Neural progenitor cell (in vitro differentiated cells): ENCODE results near the gene TLR9. TPM values are rescaled to one million over a fixed set of nuclear protein-coding genes. Genes with fewer than 3 reads are reported as not detected.
A peak's percentile ranks its signal among the peaks of the same experiment; 100 is the strongest.

Experiments used
- DNase-seq: peaks from one replicate; pipeline ENCODE4 v3.0.0-alpha.2; 2016; ENCODE audit warnings: low spot score
- H2AFZ ChIP-seq: fragments of 200-600 bp; sonication (generic); replicated peaks from 2 replicates; pipeline ENCODE4 v1.6.1; 2016; ENCODE audit warnings: antibody characterized with exemption
- H3F3A ChIP-seq: fragments of 200-600 bp; sonication (generic); 2 replicates; pipeline ENCODE4 v1.6.1; 2016; ENCODE audit warnings: antibody characterized with exemption, low read depth
- H3K27ac ChIP-seq: fragments of 200-600 bp; sonication (generic); 2 replicates; pipeline ENCODE4 v1.5.1; 2016; ENCODE audit warnings: mild to moderate bottlenecking
- H3K27me3 ChIP-seq: fragments of 200-600 bp; sonication (generic); 2 replicates; pipeline ENCODE4 v1.6.1; 2016; ENCODE audit warnings: mild to moderate bottlenecking, moderate library complexity
- H3K36me3 ChIP-seq: fragments of 200-600 bp; sonication (generic); 2 replicates; pipeline ENCODE4 v1.5.1; 2016
- H3K4me1 ChIP-seq: fragments of 200-600 bp; sonication (generic); 2 replicates; pipeline ENCODE4 v1.6.1; 2016; ENCODE audit warnings: mixed run types
- H3K4me2 ChIP-seq: fragments of 200-600 bp; sonication (generic); 2 replicates; pipeline ENCODE4 v1.6.1; 2016
- H3K4me3 ChIP-seq: fragments of 200-600 bp; sonication (generic); 2 replicates; pipeline ENCODE4 v1.5.1; 2016
- H3K79me2 ChIP-seq: fragments of 200-600 bp; sonication (generic); 2 replicates; pipeline ENCODE4 v1.6.1; 2016; ENCODE audit warnings: low read depth
- H3K9ac ChIP-seq: fragments of 200-600 bp; sonication (generic); 2 replicates; pipeline ENCODE4 v1.6.1; 2016
- H3K9me3 ChIP-seq: fragments of 200-600 bp; sonication (generic); 2 replicates; pipeline ENCODE4 v1.5.1; 2016; ENCODE audit warnings: low read depth
- H4K20me1 ChIP-seq: fragments of 200-600 bp; sonication (generic); 2 replicates; pipeline ENCODE4 v1.6.1; 2016; ENCODE audit warnings: low read depth
- H3K27ac Mint-ChIP-seq: 3 replicates; pipeline ENCODE4 v1.8.0; 2021; ENCODE audit warnings: mixed read lengths
- H3K27me3 Mint-ChIP-seq: 2 replicates; pipeline ENCODE4 v1.8.0; 2022; ENCODE audit warnings: low read depth, mild to moderate bottlenecking, inconsistent platforms, moderate library complexity, mixed read lengths; ENCODE audit not compliant: insufficient read depth
- H3K36me3 Mint-ChIP-seq: 3 replicates; pipeline ENCODE4 v1.8.0; 2021; ENCODE audit warnings: mixed read lengths
- H3K4me1 Mint-ChIP-seq: 3 replicates; pipeline ENCODE4 v1.8.0; 2021; ENCODE audit warnings: mixed read lengths
- H3K4me3 Mint-ChIP-seq: 3 replicates; pipeline ENCODE4 v1.8.0; 2021; ENCODE audit warnings: mild to moderate bottlenecking, moderate library complexity, mixed read lengths
- H3K9me3 Mint-ChIP-seq: 3 replicates; pipeline ENCODE4 v1.8.0; 2020; ENCODE audit warnings: mixed read lengths
- EZH2 ChIP-seq: fragments of 200-600 bp; sonication (generic); IDR thresholded peaks from 2 replicates; pipeline ENCODE4 v1.6.1; 2017; ENCODE audit warnings: antibody characterized with exemption, mild to moderate bottlenecking, moderate library complexity
- EZH2phosphoT487 ChIP-seq: fragments of 200-600 bp; sonication (generic); IDR thresholded peaks from 2 replicates; pipeline ENCODE4 v1.6.1; 2017; ENCODE audit warnings: antibody characterized with exemption
- microRNA counts: library from miRNA; unstranded; fragments of <30 nt; microRNA quantifications from one replicate; lab custom pipeline; 2016
- microRNA-seq: library from miRNA; unstranded; fragments of <30 nt; microRNA quantifications from one replicate; pipeline ENCODE4, GENCODE V29; 2016
- small RNA-seq: library from RNA; depleted of rRNA; stranded (forward); fragments of <200 nt; gene quantifications from one replicate; pipeline ENCODE3, GENCODE V24; 2015
- total RNA-seq: library from RNA; depleted of rRNA; stranded (reverse); fragments of >200 nt; gene quantifications from 2 replicates; pipeline ENCODE4 v1.2.3, GENCODE V29; 2015; ENCODE audit warnings: low replicate concordance
- TF ChIP-seq, protein P1 (sequence below): fragments of 200-600 bp; sonication (generic); IDR thresholded peaks from 2 replicates; pipeline ENCODE4 v1.5.1; 2017; ENCODE audit warnings: antibody characterized with exemption, mild to moderate bottlenecking

Gene TLR9
- total RNA-seq, 1 donor from 2014 or later: not detected

GRCh38 chr3:52173101-52173500 lies 52.3 kb downstream of the TLR9 start:
- Histone ChIP-seq H3K27me3 (no peaks in the 10 kb centered on the region), H3F3A (no peaks in the 10 kb centered on the region), H3K36me3 (no peaks in the 10 kb centered on the region), H3K4me3 (no peak overlapping the region), H3K27ac (no peak overlapping the region), H4K20me1 (no peaks in the 10 kb centered on the region), H3K4me1 (no peaks in the 10 kb centered on the region), H3K4me2 (no peak overlapping the region), H2AFZ (no peak overlapping the region), H3K9me3 (no peaks in the 10 kb centered on the region), H3K9ac (no peak overlapping the region), H3K79me2 (no peaks in the 10 kb centered on the region)
- TF ChIP-seq EZH2phosphoT487 (no peak), EZH2 (no peak)
- TF ChIP-seq, protein P1, sequence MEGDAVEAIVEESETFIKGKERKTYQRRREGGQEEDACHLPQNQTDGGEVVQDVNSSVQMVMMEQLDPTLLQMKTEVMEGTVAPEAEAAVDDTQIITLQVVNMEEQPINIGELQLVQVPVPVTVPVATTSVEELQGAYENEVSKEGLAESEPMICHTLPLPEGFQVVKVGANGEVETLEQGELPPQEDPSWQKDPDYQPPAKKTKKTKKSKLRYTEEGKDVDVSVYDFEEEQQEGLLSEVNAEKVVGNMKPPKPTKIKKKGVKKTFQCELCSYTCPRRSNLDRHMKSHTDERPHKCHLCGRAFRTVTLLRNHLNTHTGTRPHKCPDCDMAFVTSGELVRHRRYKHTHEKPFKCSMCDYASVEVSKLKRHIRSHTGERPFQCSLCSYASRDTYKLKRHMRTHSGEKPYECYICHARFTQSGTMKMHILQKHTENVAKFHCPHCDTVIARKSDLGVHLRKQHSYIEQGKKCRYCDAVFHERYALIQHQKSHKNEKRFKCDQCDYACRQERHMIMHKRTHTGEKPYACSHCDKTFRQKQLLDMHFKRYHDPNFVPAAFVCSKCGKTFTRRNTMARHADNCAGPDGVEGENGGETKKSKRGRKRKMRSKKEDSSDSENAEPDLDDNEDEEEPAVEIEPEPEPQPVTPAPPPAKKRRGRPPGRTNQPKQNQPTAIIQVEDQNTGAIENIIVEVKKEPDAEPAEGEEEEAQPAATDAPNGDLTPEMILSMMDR: no peak
- H3K4me3 Mint-ChIP-seq: no peak overlapping the region
- peaks cover 16% of the 10 kb centered on the region for H3K4me1 Mint-ChIP-seq
- peaks cover 4% of the 10 kb centered on the region for H3K27me3 Mint-ChIP-seq
- no peaks in the 10 kb centered on the region for H3K9me3 Mint-ChIP-seq
- no peak overlapping the region for H3K27ac Mint-ChIP-seq
- no peaks in the 10 kb centered on the region for H3K36me3 Mint-ChIP-seq
- DNase-seq: no peak

GRCh38 chr3:52172262-52172757 lies 53.1 kb downstream of the TLR9 start:
- Mint-ChIP-seq H3K9me3 (no peaks in the 10 kb centered on the region), H3K4me1 (peaks cover 12% of the 10 kb centered on the region), H3K27ac (no peak overlapping the region), H3K27me3 (peaks cover 4% of the 10 kb centered on the region), H3K4me3 (no peak overlapping the region), H3K36me3 (no peaks in the 10 kb centered on the region)
- Histone ChIP-seq H3K79me2 (no peaks in the 10 kb centered on the region), H3K36me3 (no peaks in the 10 kb centered on the region), H2AFZ (no peak overlapping the region), H3K9me3 (no peaks in the 10 kb centered on the region), H3K4me3 (no peak overlapping the region), H3K9ac (no peak overlapping the region), H3K4me2 (no peak overlapping the region), H4K20me1 (no peaks in the 10 kb centered on the region), H3K27me3 (no peaks in the 10 kb centered on the region), H3F3A (no peaks in the 10 kb centered on the region), H3K4me1 (no peaks in the 10 kb centered on the region), H3K27ac (no peak overlapping the region)
- no peak for DNase-seq
- TF ChIP-seq EZH2phosphoT487 (no peak), EZH2 (no peak)
- TF ChIP-seq, protein P1: no peak

- Mint-ChIP-seq H3K9me3 (no peaks in the 10 kb centered on the region), H3K27ac (no peak overlapping the region)
- no peak overlapping the region for H3K27ac ChIP-seq
Measured at GRCh38 chr3:52171514-52172261, 53.8 kb downstream of the TLR9 start.

More at GRCh38 chr3:52171514-52172261, 53.8 kb downstream of the TLR9 start:
- H3K9ac ChIP-seq: no peak overlapping the region
- H3K36me3 Mint-ChIP-seq: no peaks in the 10 kb centered on the region
- no peaks in the 10 kb centered on the region for H3K9me3 ChIP-seq
- peaks cover 4% of the 10 kb centered on the region for H3K27me3 Mint-ChIP-seq
- DNase-seq: no peak
- no peak overlapping the region for H3K4me2 ChIP-seq
- H3K27me3 ChIP-seq: no peaks in the 10 kb centered on the region
- no peaks in the 10 kb centered on the region for H3K4me1 ChIP-seq
- no peak overlapping the region for H3K4me3 ChIP-seq
- H3K36me3 ChIP-seq: no peaks in the 10 kb centered on the region
- H3K79me2 ChIP-seq: no peaks in the 10 kb centered on the region
- H3K4me1 Mint-ChIP-seq: peaks cover 10% of the 10 kb centered on the region
- H4K20me1 ChIP-seq: no peaks in the 10 kb centered on the region
- no peak overlapping the region for H2AFZ ChIP-seq
- H3K4me3 Mint-ChIP-seq: no peak overlapping the region
- no peaks in the 10 kb centered on the region for H3F3A ChIP-seq
- no peak for TF ChIP-seq EZH2phosphoT487
- TF ChIP-seq EZH2: no peak
- TF ChIP-seq, protein P1: no peak

MicroRNAs within 50 kb of the gene (microRNA counts, 767-probe panel; counts per million panel counts)
- 460 counts per million, percentile 90 among the panel's probes with 10 or more counts for microRNA hsa-let-7g-5p (lab: Ali Mortazavi, UCI)

Small RNA genes within 50 kb of the gene (microRNA-seq; reads per million reads assigned to microRNA genes)
- 57.6 reads per million, percentile 69 among the genes with 10 or more reads in this experiment for gene MIRLET7G

Small RNA genes within 50 kb of the gene (small RNA-seq; reads per million reads assigned to genes)
- gene MIRLET7G: 0.18 reads per million

Other genes starting within 250 kb of the TLR9 start
- 17.3 and 31.8 TPM in 2 replicates for gene ACY1, start 242.1 kb downstream of the TLR9 start, total RNA-seq
- gene RPL29, start 229.8 kb downstream of the TLR9 start, total RNA-seq: 1,431 and 2,019 TPM in 2 replicates
- gene DUSP7, start 169.1 kb downstream of the TLR9 start, total RNA-seq: 2.4 and 10.7 TPM in 2 replicates
- gene POC1A, start 71.2 kb downstream of the TLR9 start, total RNA-seq: 10.3 and 18.7 TPM in 2 replicates
- gene ALAS1, start 27.5 kb downstream of the TLR9 start, total RNA-seq: 35.0 and 54.9 TPM in 2 replicates
- gene TWF2, start 13.5 kb upstream of the TLR9 start, total RNA-seq: 21.9 and 44.9 TPM in 2 replicates
- 1.1 and 3.1 TPM in 2 replicates for gene PPM1M, start 20.1 kb upstream of the TLR9 start, total RNA-seq
- 45.4 and 49.2 TPM in 2 replicates for gene WDR82, start 53.0 kb upstream of the TLR9 start, total RNA-seq
- 4.2 and 10.1 TPM in 2 replicates for gene GLYCTK, start 62.2 kb upstream of the TLR9 start, total RNA-seq
- 0.80 and 2.1 TPM in 2 replicates for gene DNAH1, start 90.7 kb upstream of the TLR9 start, total RNA-seq
- gene BAP1, start 184.4 kb upstream of the TLR9 start, total RNA-seq: 55.5 and 102 TPM in 2 replicates
- gene PHF7, start 185.0 kb upstream of the TLR9 start, total RNA-seq: 9.9 and 13.0 TPM in 2 replicates
- 0.79 and 3.4 TPM in 2 replicates for gene SEMA3G, start 219.5 kb upstream of the TLR9 start, total RNA-seq
- 0.67 and 5.8 TPM in 2 replicates for gene TNNC1, start 228.4 kb upstream of the TLR9 start, total RNA-seq
- 80.5 and 146 TPM in 2 replicates for gene NISCH, start 230.0 kb upstream of the TLR9 start, total RNA-seq